Hepatocyte (in vitro differentiated cells): Measurements from ENCODE around the gene CLK2.

Source experiments
- CTCF ChIP-seq: fragments of 200-600 bp; sonication (generic); IDR thresholded peaks from 2 replicates; pipeline ENCODE4 v1.5.1; 2016; ENCODE audit warnings: antibody characterized with exemption, mild to moderate bottlenecking; ENCODE audit not compliant: poor library complexity
- EZH2phosphoT487 ChIP-seq: fragments of 200-600 bp; sonication (generic); IDR thresholded peaks from one replicate; pipeline ENCODE4 v1.6.1; 2018; ENCODE audit warnings: antibody characterized with exemption, mild to moderate bottlenecking, low read depth, moderate library complexity; ENCODE audit not compliant: unreplicated experiment, severe bottlenecking

- TF ChIP-seq CTCF: no peak
- no peak for TF ChIP-seq EZH2phosphoT487
Observed at GRCh38 chr1:155279268-155279667, 6.0 kb upstream of the CLK2 start.
